Measurements from ENCODE around the gene LCT. TPM values are rescaled to one million over a fixed set of nuclear protein-coding genes. Genes with fewer than 3 reads are reported as not detected.

LCT gene
- total and polyA plus RNA-seq, 2 of the 13 experiments (the other 11 are each of a cell fraction or from before 2014, with no cell fraction given), result not detected

- TF ChIP-seq HMGXB3 (CRISPR knock-in tag; IDR thresholded peaks at IDR 0.05; ENCODE audit: borderline replicate concordance), result no peak
- TF ChIP-seq EP300 (IDR thresholded peaks at IDR 0.05; ENCODE audit: low read depth in 2 of 2, low read length in 2 of 2), result 0 out of 4 replicates have a peak, but pooled peaks of 1 of the 2 experiments have one; percentile 6
- TF ChIP-seq EP300 (CRISPR knock-in tag; IDR thresholded peaks at IDR 0.05; ENCODE audit: borderline replicate concordance), result no peak
- peak; percentile 41 for TF ChIP-seq ASH2L (IDR thresholded peaks at IDR 0.05; ENCODE audit: insufficient read length, low read depth, low read length)
- no peak for TF ChIP-seq NFKB2 (CRISPR knock-in tag; IDR thresholded peaks at IDR 0.05; ENCODE audit: borderline replicate concordance)
- TF ChIP-seq HNRNPLL (IDR thresholded peaks at IDR 0.05; ENCODE audit: low read depth, low read length, poor library complexity, severe bottlenecking), result no peak
- no peak for TF ChIP-seq NCOA1 (CRISPR knock-in tag; IDR thresholded peaks at IDR 0.05)
- TF ChIP-seq ZNF124 (CRISPR knock-in tag; IDR thresholded peaks at IDR 0.05), result no peak
- 0 out of 2 replicates have a peak, but pooled peaks have one; percentile 36 for TF ChIP-seq ATF7 (IDR thresholded peaks at IDR 0.05)
- no peak for TF ChIP-seq ATF7 (CRISPR knock-in tag; IDR thresholded peaks at IDR 0.05)
- TF ChIP-seq RFX3 (CRISPR knock-in tag; IDR thresholded peaks at IDR 0.05), result no peak
- no peak for TF ChIP-seq TAF15 (IDR thresholded peaks at IDR 0.05; ENCODE audit: low read depth, low read length, poor library complexity, severe bottlenecking)
- TF ChIP-seq CBX1 (IDR thresholded peaks at IDR 0.05; ENCODE audit: low read depth), result no peak
- TF ChIP-seq RXRB (CRISPR knock-in tag; IDR thresholded peaks at IDR 0.05; ENCODE audit: borderline replicate concordance), result 0 out of 2 replicates have a peak, but pooled peaks have one; percentile 38
- TF ChIP-seq, protein P1, sequence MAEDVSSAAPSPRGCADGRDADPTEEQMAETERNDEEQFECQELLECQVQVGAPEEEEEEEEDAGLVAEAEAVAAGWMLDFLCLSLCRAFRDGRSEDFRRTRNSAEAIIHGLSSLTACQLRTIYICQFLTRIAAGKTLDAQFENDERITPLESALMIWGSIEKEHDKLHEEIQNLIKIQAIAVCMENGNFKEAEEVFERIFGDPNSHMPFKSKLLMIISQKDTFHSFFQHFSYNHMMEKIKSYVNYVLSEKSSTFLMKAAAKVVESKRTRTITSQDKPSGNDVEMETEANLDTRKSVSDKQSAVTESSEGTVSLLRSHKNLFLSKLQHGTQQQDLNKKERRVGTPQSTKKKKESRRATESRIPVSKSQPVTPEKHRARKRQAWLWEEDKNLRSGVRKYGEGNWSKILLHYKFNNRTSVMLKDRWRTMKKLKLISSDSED (CRISPR knock-in tag; IDR thresholded peaks at IDR 0.05), result no peak
- TF ChIP-seq, protein P2, sequence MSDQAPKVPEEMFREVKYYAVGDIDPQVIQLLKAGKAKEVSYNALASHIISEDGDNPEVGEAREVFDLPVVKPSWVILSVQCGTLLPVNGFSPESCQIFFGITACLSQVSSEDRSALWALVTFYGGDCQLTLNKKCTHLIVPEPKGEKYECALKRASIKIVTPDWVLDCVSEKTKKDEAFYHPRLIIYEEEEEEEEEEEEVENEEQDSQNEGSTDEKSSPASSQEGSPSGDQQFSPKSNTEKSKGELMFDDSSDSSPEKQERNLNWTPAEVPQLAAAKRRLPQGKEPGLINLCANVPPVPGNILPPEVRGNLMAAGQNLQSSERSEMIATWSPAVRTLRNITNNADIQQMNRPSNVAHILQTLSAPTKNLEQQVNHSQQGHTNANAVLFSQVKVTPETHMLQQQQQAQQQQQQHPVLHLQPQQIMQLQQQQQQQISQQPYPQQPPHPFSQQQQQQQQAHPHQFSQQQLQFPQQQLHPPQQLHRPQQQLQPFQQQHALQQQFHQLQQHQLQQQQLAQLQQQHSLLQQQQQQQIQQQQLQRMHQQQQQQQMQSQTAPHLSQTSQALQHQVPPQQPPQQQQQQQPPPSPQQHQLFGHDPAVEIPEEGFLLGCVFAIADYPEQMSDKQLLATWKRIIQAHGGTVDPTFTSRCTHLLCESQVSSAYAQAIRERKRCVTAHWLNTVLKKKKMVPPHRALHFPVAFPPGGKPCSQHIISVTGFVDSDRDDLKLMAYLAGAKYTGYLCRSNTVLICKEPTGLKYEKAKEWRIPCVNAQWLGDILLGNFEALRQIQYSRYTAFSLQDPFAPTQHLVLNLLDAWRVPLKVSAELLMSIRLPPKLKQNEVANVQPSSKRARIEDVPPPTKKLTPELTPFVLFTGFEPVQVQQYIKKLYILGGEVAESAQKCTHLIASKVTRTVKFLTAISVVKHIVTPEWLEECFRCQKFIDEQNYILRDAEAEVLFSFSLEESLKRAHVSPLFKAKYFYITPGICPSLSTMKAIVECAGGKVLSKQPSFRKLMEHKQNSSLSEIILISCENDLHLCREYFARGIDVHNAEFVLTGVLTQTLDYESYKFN (CRISPR knock-in tag; conservative IDR thresholded peaks at IDR 0.05), result peak; percentile 41; the same call in 1 of the 2 replicates
- peak; percentile 28; the same call in 1 of the 2 replicates for TF ChIP-seq CREB1 (IDR thresholded peaks at IDR 0.05)
- no peak for TF ChIP-seq CREB1 (CRISPR knock-in tag; IDR thresholded peaks at IDR 0.05)
- TF ChIP-seq CBX5 (CRISPR knock-in tag; IDR thresholded peaks at IDR 0.05; ENCODE audit: borderline replicate concordance), result no peak
Measured at GRCh38 chr2:135850892-135851668, 14.1 kb upstream of the LCT start (continued).

Data from HepG2 (cell line).